CD14-positive monocyte (primary cell): ENCODE data around the gene PIGB. TPM values are rescaled to one million over a fixed set of nuclear protein-coding genes. Genes with fewer than 3 reads are reported as not detected.
A peak's percentile ranks its signal among the peaks of the same experiment; 100 is the strongest.

ENCODE experiments used
- DNase-seq, 3 donors: peaks; one replicate each; pipeline ENCODE4 v3.0.0-alpha.2; 2011 to 2022
- H2AFZ ChIP-seq: 2 replicates; pipeline ENCODE4 v1.6.0; 2012; ENCODE audit warnings: mild to moderate bottlenecking, low read depth, low read length, inconsistent platforms; ENCODE audit not compliant: insufficient read depth, poor library complexity, severe bottlenecking
- H3K27ac ChIP-seq, 2 donors: 1 replicate in 1 of 2; 2 replicates in 1 of 2; pipeline ENCODE4 v1.5.1; 2012 to 2013; ENCODE audit warnings: low read length in 2 of 2, control low read depth in 1 of 2, inconsistent platforms in 1 of 2, low read depth in 1 of 2, mild to moderate bottlenecking in 1 of 2
- H3K27me3 ChIP-seq, 2 donors: one replicate each; pipeline versions ENCODE4 v1.6.0 to v1.6.1; 2011 to 2013; ENCODE audit warnings: low read length in 2 of 2; ENCODE audit not compliant: control insufficient read depth in 2 of 2, insufficient read depth in 2 of 2
- H3K36me3 ChIP-seq, 2 donors: replicated peaks in 1 of 2; 1 replicate in 1 of 2; 2 replicates in 1 of 2; pipeline versions ENCODE4 v1.5.1 to v1.6.1; 2012 to 2013; ENCODE audit warnings: low read length in 2 of 2, control low read depth in 1 of 2, inconsistent platforms in 1 of 2, mild to moderate bottlenecking in 1 of 2; ENCODE audit not compliant: insufficient read depth in 2 of 2, control insufficient read depth in 1 of 2
- H3K4me1 ChIP-seq, 2 donors: 1 replicate in 1 of 2; 2 replicates in 1 of 2; pipeline versions ENCODE4 v1.5.1 to v1.6.1; 2012 to 2013; ENCODE audit warnings: low read length in 2 of 2, control low read depth in 1 of 2, inconsistent platforms in 1 of 2, mild to moderate bottlenecking in 1 of 2, moderate library complexity in 1 of 2; ENCODE audit not compliant: insufficient read depth in 2 of 2, control insufficient read depth in 1 of 2
- H3K4me2 ChIP-seq: replicated peaks from 2 replicates; pipeline ENCODE3; 2012; ENCODE audit warnings: low read length, moderate library complexity, mild to moderate bottlenecking; ENCODE audit not compliant: poor library complexity, severe bottlenecking; ENCODE audit errors: extremely low read depth
- H3K4me3 ChIP-seq, 3 experiments: fragments of 200-600 bp in 1 of 3; sonication (generic) in 1 of 3; replicated peaks in 1 of 3; 1 replicate in 2 of 3; 2 replicates in 1 of 3; pipeline ENCODE4 v1.5.1; 2011 to 2013; ENCODE audit warnings: low read length in 3 of 3, mild to moderate bottlenecking in 3 of 3, control low read depth in 2 of 3, low read depth in 2 of 3, inconsistent platforms in 1 of 3, moderate library complexity in 1 of 3
- H3K79me2 ChIP-seq: 2 replicates; pipeline ENCODE4 v1.6.0; 2012; ENCODE audit warnings: mild to moderate bottlenecking, control low read depth, inconsistent platforms, low read length, moderate library complexity; ENCODE audit not compliant: insufficient read depth
- H3K9ac ChIP-seq: 2 replicates; pipeline ENCODE4 v1.6.0; 2017; ENCODE audit warnings: low read length, mild to moderate bottlenecking; ENCODE audit not compliant: insufficient read depth, poor library complexity, severe bottlenecking
- H3K9me3 ChIP-seq, 2 donors: replicated peaks in 1 of 2; 1 replicate in 1 of 2; 2 replicates in 1 of 2; pipeline versions ENCODE4 v1.5.1 to v1.6.1; 2012 to 2013; ENCODE audit warnings: low read length in 2 of 2, control low read depth in 1 of 2; ENCODE audit not compliant: control insufficient read depth in 1 of 2, insufficient read depth in 1 of 2
- H4K20me1 ChIP-seq: 2 replicates; pipeline ENCODE4 v1.6.0; 2012; ENCODE audit warnings: mild to moderate bottlenecking, low read length, control low read depth, moderate library complexity; ENCODE audit not compliant: insufficient read depth
- H3K27ac Mint-ChIP-seq, 7 donors: one replicate each; pipeline ENCODE4 v1.8.0; 2020; ENCODE audit warnings: mild to moderate bottlenecking in 7 of 7, mixed read lengths in 7 of 7, moderate library complexity in 6 of 7, inconsistent platforms in 2 of 7
- H3K27me3 Mint-ChIP-seq, 3 donors: one replicate each; pipeline ENCODE4 v1.8.0; 2021 to 2022; ENCODE audit warnings: low read depth in 3 of 3, mild to moderate bottlenecking in 3 of 3, mixed read lengths in 3 of 3, moderate library complexity in 3 of 3, inconsistent platforms in 1 of 3
- H3K36me3 Mint-ChIP-seq, 2 donors: one replicate each; pipeline ENCODE4 v1.8.0; 2020; ENCODE audit warnings: mixed read lengths in 2 of 2, inconsistent platforms in 1 of 2, mild to moderate bottlenecking in 1 of 2
- H3K4me1 Mint-ChIP-seq: one replicate; pipeline ENCODE4 v1.8.0; 2020; ENCODE audit warnings: mild to moderate bottlenecking, mixed read lengths
- H3K4me3 Mint-ChIP-seq, 2 donors: one replicate each; pipeline ENCODE4 v1.8.0; 2020; ENCODE audit warnings: mild to moderate bottlenecking in 2 of 2, mixed read lengths in 2 of 2, moderate library complexity in 1 of 2
- H3K9me3 Mint-ChIP-seq, 7 donors: one replicate each; pipeline ENCODE4 v1.8.0; 2020 to 2022; ENCODE audit warnings: mixed read lengths in 7 of 7, mild to moderate bottlenecking in 6 of 7, moderate library complexity in 6 of 7, inconsistent platforms in 2 of 7
- CTCF ChIP-seq: fragments of 200-600 bp; IDR thresholded peaks from one replicate; pipeline ENCODE4 v1.8.0; 2022; ENCODE audit warnings: antibody characterized with exemption, mild to moderate bottlenecking
- WGBS: methylation state at CpG from one replicate; pipeline ENCODE4 v1.1.5; 2013; ENCODE audit warnings: missing lambda C conversion rate; ENCODE audit not compliant: insufficient coverage; 5-methylcytosine and 5-hydroxymethylcytosine counted together
- intact Hi-C, 2 donors: fragments of 100-400 bp; cut with micrococcal nuclease; formaldehyde crosslinking; loops; one replicate each; pipeline versions ENCODE4 v1.15.0 to v1.15.1; 2023
- polyA plus RNA-seq, 3 donors: library from polyadenylated mRNA; depleted of rRNA in 1 of 3; unstranded in 2 of 3; stranded (reverse) in 1 of 3; fragments of 300-500 nt in 2 of 3; fragments of >200 nt in 1 of 3; fragmentation: Illumina TruSeq in 2 of 3; gene quantifications; 1 replicate in 2 of 3; 2 replicates in 1 of 3; pipeline ENCODE4 v1.2.3, GENCODE V29; 2012 to 2021

The PIGB gene
- polyA plus RNA-seq, 3 donors: 15.3 to 16.8 (median 15.8) TPM

GRCh38 chr15:55320963-55321362, 1.9 kb downstream of the PIGB start:
- DNase-seq: no peak
- peaks cover 10 to 22% of the 10 kb centered on the region in 2 donors for H3K36me3 Mint-ChIP-seq
- Histone ChIP-seq H2AFZ (no peak overlapping the region), H3K27me3 (no peaks in the 10 kb centered on the region), H3K4me1 (peaks cover 44 to 75% of the 10 kb centered on the region in 2 donors), H3K79me2 (peaks cover 96% of the 10 kb centered on the region), H3K4me2 (no peak overlapping the region), H3K9me3 (no peaks in the 10 kb centered on the region), H3K4me3 (no peak overlapping the region), H3K27ac (peak overlapping the region in 1 of 2 donors; percentile 12), H4K20me1 (no peaks in the 10 kb centered on the region), H3K9ac (no peak overlapping the region), H3K36me3 (peaks cover 0 to 17% of the 10 kb centered on the region in 2 donors)
- no peak overlapping the region for H3K4me3 Mint-ChIP-seq
- intact Hi-C loops: loop anchor here in 1 of 2 donors (10.0 kb wide), 1 partner anchor 84 kb away; the partner anchor contains the start of genes CCPG1 and PIERCE2
- H3K9me3 Mint-ChIP-seq: peaks cover 0 to 1% (median 0%) of the 10 kb centered on the region in 7 donors
- peak overlapping the region in 2 of 7 donors; percentile 15 to 16 for H3K27ac Mint-ChIP-seq
- TF ChIP-seq CTCF: no peak
- H3K4me1 Mint-ChIP-seq: peaks cover 55% of the 10 kb centered on the region
- WGBS: no CpG with 5 or more reads among the region's 1 CpG
- H3K27me3 Mint-ChIP-seq: no peaks in the 10 kb centered on the region

GRCh38 chr15:55322467-55322866, 3.4 kb downstream of the PIGB start:
- WGBS: no CpG with 5 or more reads among the region's 5 CpGs
- H3K4me2 ChIP-seq: peak overlapping the region; percentile 64
- Mint-ChIP-seq H3K4me1 (peaks cover 45% of the 10 kb centered on the region), H3K27ac (peak overlapping the region; percentile 86 to 94 (median 92)), H3K4me3 (peak overlapping the region in 1 of 2 donors; percentile 63), H3K36me3 (peaks cover 4 to 6% of the 10 kb centered on the region in 2 donors), H3K9me3 (peaks cover 0 to 1% (median 0%) of the 10 kb centered on the region in 7 donors), H3K27me3 (no peaks in the 10 kb centered on the region)
- H4K20me1 ChIP-seq: no peaks in the 10 kb centered on the region
- peak in 2 of 3 donors; percentile 53 to 65 for DNase-seq
- H3K9ac ChIP-seq: no peak overlapping the region
- peaks cover 88% of the 10 kb centered on the region for H3K79me2 ChIP-seq
- peaks cover 0 to 14% of the 10 kb centered on the region in 2 donors for H3K36me3 ChIP-seq
- H3K9me3 ChIP-seq: no peaks in the 10 kb centered on the region
- intact Hi-C loops: loop anchor here in 1 of 2 donors (10.0 kb wide), 1 partner anchor 82 kb away; the partner anchor contains the start of genes CCPG1 and PIERCE2
- H3K4me3 ChIP-seq: peak overlapping the region in 1 of 3 experiments; percentile 39
- H3K27ac ChIP-seq: peak overlapping the region in 1 of 2 donors; percentile 89
- peaks cover 45 to 72% of the 10 kb centered on the region in 2 donors for H3K4me1 ChIP-seq
- no peak for TF ChIP-seq CTCF
- H2AFZ ChIP-seq: peak overlapping the region; percentile 30
- H3K27me3 ChIP-seq: no peaks in the 10 kb centered on the region
